ENCODE measurements around the gene BRD4.
A peak's percentile ranks its signal among the peaks of the same experiment; 100 is the strongest.
"Not testable (repeated sequence)": the region's sequence is repeated elsewhere in the genome, so short reads cannot be mapped to it uniquely, and the experiment has no call there.

Gene BRD4

GRCh38 chr19:15360015-15360414 lies 27.7 kb upstream of the BRD4 start:
- not testable (repeated sequence) for DNase-seq (ENCODE audit: low read depth, low spot score)

GRCh38 chr19:15358918-15359317 lies 26.6 kb upstream of the BRD4 start:
- no peak for DNase-seq (ENCODE audit: low read depth, low spot score)

GRCh38 chr19:15357906-15358305 lies 25.6 kb upstream of the BRD4 start:
- DNase-seq (ENCODE audit: low read depth, low spot score): no peak

GRCh38 chr19:15354566-15355296 lies 22.4 kb upstream of the BRD4 start:
- no peak for DNase-seq (ENCODE audit: low read depth, low spot score)

- no peak for DNase-seq (ENCODE audit: low read depth, low spot score)
These were observed 21.6 kb upstream of the BRD4 start for GRCh38 chr19:15353908-15354307.

GRCh38 chr19:15352535-15352934 lies 20.2 kb upstream of the BRD4 start:
- not testable (repeated sequence) for DNase-seq (ENCODE audit: low read depth, low spot score)

- DNase-seq (ENCODE audit: low read depth, low spot score): not testable (repeated sequence)
These were observed 9.0 kb upstream of the BRD4 start for GRCh38 chr19:15341328-15341727.

- DNase-seq (ENCODE audit: low read depth, low spot score): no peak
These were observed 7.7 kb upstream of the BRD4 start for GRCh38 chr19:15340086-15340485.

- no peak for DNase-seq (ENCODE audit: low read depth, low spot score)
These were observed 4.9 kb upstream of the BRD4 start for GRCh38 chr19:15337202-15337601.

- not testable (repeated sequence) for DNase-seq (ENCODE audit: low read depth, low spot score)
These were observed 3.7 kb upstream of the BRD4 start for GRCh38 chr19:15335992-15336391.

GRCh38 chr19:15331419-15332310 lies 674 bp downstream of the BRD4 start:
- DNase-seq (ENCODE audit: low read depth, low spot score): peak; percentile 10

- DNase-seq (ENCODE audit: low read depth, low spot score): no peak
These were observed 1.4 kb downstream of the BRD4 start for GRCh38 chr19:15330801-15331418.

- DNase-seq (ENCODE audit: low read depth, low spot score): no peak
These were observed 4.0 kb downstream of the BRD4 start for GRCh38 chr19:15328312-15328711.

GRCh38 chr19:15324791-15325519 lies 7.4 kb downstream of the BRD4 start:
- DNase-seq (ENCODE audit: low read depth, low spot score): no peak

GRCh38 chr19:15323496-15324235 lies 8.7 kb downstream of the BRD4 start:
- no peak for DNase-seq (ENCODE audit: low read depth, low spot score)

- no peak for DNase-seq (ENCODE audit: low read depth, low spot score)
These were observed 10.6 kb downstream of the BRD4 start for GRCh38 chr19:15321739-15322138.

GRCh38 chr19:15320116-15320515 lies 12.2 kb downstream of the BRD4 start:
- no peak for DNase-seq (ENCODE audit: low read depth, low spot score)

GRCh38 chr19:15318241-15318691 lies 14.1 kb downstream of the BRD4 start:
- no peak for DNase-seq (ENCODE audit: low read depth, low spot score)

- no peak for DNase-seq (ENCODE audit: low read depth, low spot score)
These were observed 14.8 kb downstream of the BRD4 start for GRCh38 chr19:15317392-15318071.

GRCh38 chr19:15316498-15316897 lies 15.8 kb downstream of the BRD4 start:
- no peak for DNase-seq (ENCODE audit: low read depth, low spot score)

All from activated naive CD8-positive, alpha-beta T cell treated with anti-CD3 and anti-CD28 coated beads, Interleukin-2, amount 50 U/mL, for 16 hours (primary cell).